ENCODE results near the gene LRP10. TPM values are rescaled to one million over a fixed set of nuclear protein-coding genes. Genes with fewer than 3 reads are reported as not detected.

Gene LRP10
- total RNA-seq, 1 donor from 2014 or later, result 315 TPM

- peak; percentile 100 for DNase-seq (ENCODE audit: low spot score)
Observed at GRCh38 chr14:22918804-22919600, 47.5 kb downstream of the LRP10 start, which contains the start of gene RBM23. Gene RBM23, minus strand, starts transcription at chr14:22919149.

- no peak for DNase-seq (ENCODE audit: low spot score)
Observed at GRCh38 chr14:22919601-22919921, 48.0 kb downstream of the LRP10 start.

- no peak for DNase-seq (ENCODE audit: low spot score)
Observed at GRCh38 chr14:22920697-22921096, 49.2 kb downstream of the LRP10 start.

GRCh38 chr14:22922294-22922693 lies 50.8 kb downstream of the LRP10 start:
- DNase-seq (ENCODE audit: low spot score), result no peak

GRCh38 chr14:22923746-22924145 lies 52.2 kb downstream of the LRP10 start:
- no peak for DNase-seq (ENCODE audit: low spot score)

- DNase-seq (ENCODE audit: low spot score), result no peak
Observed at GRCh38 chr14:22925513-22925912, 54.0 kb downstream of the LRP10 start.

- DNase-seq (ENCODE audit: low spot score), result no peak
Observed at GRCh38 chr14:22926316-22926715, 54.8 kb downstream of the LRP10 start.

GRCh38 chr14:22928237-22929103 lies 56.9 kb downstream of the LRP10 start:
- DNase-seq (ENCODE audit: low spot score), result no peak

- peak; percentile 99 for DNase-seq (ENCODE audit: low spot score)
Observed at GRCh38 chr14:22929104-22929960, 57.8 kb downstream of the LRP10 start, which contains the start of gene PRMT5. Gene PRMT5, minus strand, starts transcription at chr14:22929376. Its CDS starts 15 bp downstream, at chr14:22929361.

GRCh38 chr14:22929961-22930364 lies 58.4 kb downstream of the LRP10 start:
- DNase-seq (ENCODE audit: low spot score), result no peak

Other genes with a start within 250 kb of the LRP10 start
- not detected for gene OR6J1, start 227.4 kb upstream of the LRP10 start, total RNA-seq
- gene OXA1L, start 105.1 kb upstream of the LRP10 start, total RNA-seq, result 114 TPM
- gene SLC7A7, start 56.3 kb upstream of the LRP10 start, total RNA-seq, result 72.7 TPM
- 85.1 TPM for gene MRPL52, start 41.9 kb upstream of the LRP10 start, total RNA-seq
- 222 TPM for gene MMP14, start 35.2 kb upstream of the LRP10 start, total RNA-seq
- 1.4 TPM for gene REM2, start 11.5 kb downstream of the LRP10 start, total RNA-seq
- 76.5 TPM for gene RBM23, start 47.4 kb downstream of the LRP10 start, total RNA-seq
- 51.0 TPM for gene PRMT5, start 57.6 kb downstream of the LRP10 start, total RNA-seq
- 38.8 TPM for gene HAUS4, start 85.3 kb downstream of the LRP10 start, total RNA-seq
- 53.3 TPM for gene AJUBA, start 110.8 kb downstream of the LRP10 start, total RNA-seq
- 13.9 TPM for gene C14orf93, start 138.4 kb downstream of the LRP10 start, total RNA-seq
- gene PSMB5, start 163.2 kb downstream of the LRP10 start, total RNA-seq, result 103 TPM
- not detected for gene PSMB11, start 170.5 kb downstream of the LRP10 start, total RNA-seq
- gene CDH24, start 185.8 kb downstream of the LRP10 start, total RNA-seq, result 22.1 TPM
- 196 TPM for gene ACIN1, start 223.4 kb downstream of the LRP10 start, total RNA-seq
- 46.1 TPM for gene C14orf119, start 223.8 kb downstream of the LRP10 start, total RNA-seq
- gene CIROP, start 233.2 kb downstream of the LRP10 start, total RNA-seq, result not detected
- gene CEBPE, start 247.5 kb downstream of the LRP10 start, total RNA-seq, result 0.20 TPM

Data from mucosa of gallbladder (tissue), 1 donor.